SK-N-SH (cell line): ENCODE data around the gene CLRN3. TPM values are rescaled to one million over a fixed set of nuclear protein-coding genes. Genes with fewer than 3 reads are reported as not detected.

Source experiments
- CTCF ChIA-PET: fragments of 300-600, 350-600 bp; formaldehyde crosslinking; extraction: SDS; loops from one replicate; lab custom pipeline; 2021; lab: Yijun Ruan, JAX
- POLR2A ChIA-PET: fragments of 350-600 bp; sonication (Branson Sonifier 250); formaldehyde crosslinking; extraction: SDS; loops from one replicate; lab custom pipeline; 2020; ENCODE audit warnings: antibody characterized with exemption, inconsistent platforms; lab: Yijun Ruan, JAX
- DNase-seq: peaks from one replicate; pipeline ENCODE4 v3.0.0; 2012
- H2AFZ ChIP-seq: fragments of 200-600 bp; sonication (generic); 2 replicates; pipeline ENCODE4 v1.8.1; 2016; ENCODE audit warnings: antibody characterized with exemption, mild to moderate bottlenecking, low read depth
- H3F3A ChIP-seq: fragments of 200-600 bp; sonication (generic); replicated peaks from 2 replicates; pipeline ENCODE3; 2016; ENCODE audit warnings: antibody characterized with exemption, mild to moderate bottlenecking; ENCODE audit not compliant: insufficient read depth
- H3K27ac ChIP-seq, 2 experiments: fragments of 200-500 bp in 1 of 2; fragments of 200-600 bp in 1 of 2; sonication (Bioruptor generic) in 1 of 2; sonication (generic), shearing (Covaris generic) in 1 of 2; 2 replicates each; pipeline versions ENCODE4 v1.5.1 to v1.6.1; 2014 to 2016; ENCODE audit warnings: low read depth in 2 of 2, inconsistent platforms in 1 of 2, low read length in 1 of 2, mild to moderate bottlenecking in 1 of 2, mixed read lengths in 1 of 2
- H3K27me3 ChIP-seq: fragments of 200-600 bp; sonication (generic), shearing (Covaris generic); 2 replicates; pipeline ENCODE4 v1.6.1; 2016; ENCODE audit warnings: mixed run types; ENCODE audit not compliant: insufficient read depth
- H3K36me3 ChIP-seq, 2 experiments: fragments of 200-500 bp in 1 of 2; fragments of 200-600 bp in 1 of 2; sonication (Bioruptor generic) in 1 of 2; sonication (generic) in 1 of 2; replicated peaks in 1 of 2; 2 replicates each; pipeline versions ENCODE3 to v1.5.1; 2014 to 2016; ENCODE audit warnings: low read length in 1 of 2, mild to moderate bottlenecking in 1 of 2; ENCODE audit not compliant: insufficient read depth in 2 of 2, control insufficient read depth in 1 of 2
- H3K4me1 ChIP-seq, 2 experiments: fragments of 200-500 bp in 1 of 2; fragments of 200-600 bp in 1 of 2; sonication (Bioruptor generic) in 1 of 2; sonication (generic), shearing (Covaris generic) in 1 of 2; 2 replicates each; pipeline versions ENCODE4 v1.5.1 to v1.6.1; 2014 to 2016; ENCODE audit warnings: low read depth in 1 of 2, low read length in 1 of 2, mixed run types in 1 of 2; ENCODE audit not compliant: insufficient read depth in 2 of 2, control insufficient read depth in 1 of 2
- H3K4me2 ChIP-seq: fragments of 200-600 bp; sonication (generic), shearing (Covaris generic); 2 replicates; pipeline ENCODE4 v1.6.1; 2017; ENCODE audit warnings: mixed run types
- H3K4me3 ChIP-seq, 2 experiments: fragments of 200-500 bp in 1 of 2; fragments of 200-600 bp in 1 of 2; sonication (Bioruptor generic) in 1 of 2; sonication (generic), shearing (Covaris generic) in 1 of 2; 2 replicates each; pipeline versions ENCODE4 v1.5.1 to v1.8.1; 2014 to 2016; ENCODE audit warnings: low read depth in 2 of 2, inconsistent platforms in 1 of 2, low read length in 1 of 2, mild to moderate bottlenecking in 1 of 2, mixed read lengths in 1 of 2, moderate library complexity in 1 of 2
- H3K79me2 ChIP-seq: fragments of 200-600 bp; sonication (generic); 2 replicates; pipeline ENCODE4 v1.8.1; 2017; ENCODE audit warnings: mild to moderate bottlenecking; ENCODE audit not compliant: insufficient read depth
- H3K9ac ChIP-seq: fragments of 200-600 bp; sonication (generic); 2 replicates; pipeline ENCODE4 v1.6.1; 2017; ENCODE audit warnings: mixed run types
- H3K9me2 ChIP-seq: fragments of 200-600 bp; sonication (generic); 2 replicates; pipeline ENCODE4 v1.6.1; 2017; ENCODE audit warnings: mixed run types
- H3K9me3 ChIP-seq: fragments of 200-600 bp; sonication (generic); 2 replicates; pipeline ENCODE4 v1.6.1; 2017; ENCODE audit warnings: mixed run types, mild to moderate bottlenecking, moderate library complexity
- H4K20me1 ChIP-seq: fragments of 200-600 bp; sonication (generic); 2 replicates; pipeline ENCODE4 v1.6.1; 2017; ENCODE audit warnings: mild to moderate bottlenecking, mixed run types; ENCODE audit not compliant: insufficient read depth
- EP300 ChIP-seq, 2 experiments: IDR thresholded peaks; 2 replicates each; pipeline versions ENCODE4 v1.4.0 to v1.6.1; 2012; ENCODE audit warnings: borderline replicate concordance in 1 of 2, low read depth in 1 of 2, low read length in 1 of 2
- EZH2phosphoT487 ChIP-seq: fragments of 200-600 bp; sonication (generic); IDR thresholded peaks from 2 replicates; pipeline ENCODE4 v1.6.1; 2017; ENCODE audit warnings: low read depth, mixed run types, mild to moderate bottlenecking, antibody characterized with exemption, moderate library complexity, borderline replicate concordance
- FOSL2 ChIP-seq: IDR thresholded peaks from 2 replicates; pipeline ENCODE4 v1.4.0; 2012; ENCODE audit warnings: low read depth, mild to moderate bottlenecking, moderate library complexity, borderline replicate concordance
- GATA2 ChIP-seq: sonication (generic); formaldehyde crosslinking; IDR thresholded peaks from 2 replicates; pipeline ENCODE4 v1.5.0; 2020; ENCODE audit warnings: mild to moderate bottlenecking, missing genetic modification reagents
- JUND ChIP-seq: IDR thresholded peaks from 2 replicates; pipeline ENCODE4 v1.4.0; 2012
- MXI1 ChIP-seq: IDR thresholded peaks from 2 replicates; pipeline ENCODE4 v1.6.1; 2012; ENCODE audit warnings: mild to moderate bottlenecking, low read depth, low read length, improper control_type of control experiment
- NFIC ChIP-seq: IDR thresholded peaks from 2 replicates; pipeline ENCODE4 v1.4.0; 2012; ENCODE audit warnings: borderline replicate concordance
- NRF1 ChIP-seq: IDR thresholded peaks from 2 replicates; pipeline ENCODE4 v1.6.1; 2012; ENCODE audit warnings: low read depth, mild to moderate bottlenecking, low read length
- RFX5 ChIP-seq: IDR thresholded peaks from 2 replicates; pipeline ENCODE4 v1.6.1; 2012; ENCODE audit warnings: mild to moderate bottlenecking, improper control_type of control experiment, low read length
- RXRA ChIP-seq: IDR thresholded peaks from 2 replicates; pipeline ENCODE4 v1.4.0; 2012; ENCODE audit warnings: low read depth, mild to moderate bottlenecking, borderline replicate concordance
- SMC3 ChIP-seq: IDR thresholded peaks from 2 replicates; pipeline ENCODE4 v1.6.1; 2012; ENCODE audit warnings: low read depth, low read length, improper control_type of control experiment
- TAF1 ChIP-seq: IDR thresholded peaks from 2 replicates; pipeline ENCODE4 v1.6.1; 2012; ENCODE audit warnings: low read depth, mild to moderate bottlenecking, low read length, moderate library complexity, borderline replicate concordance
- TEAD4 ChIP-seq: IDR thresholded peaks from 2 replicates; pipeline ENCODE4 v1.4.0; 2012; ENCODE audit warnings: mild to moderate bottlenecking, borderline replicate concordance; ENCODE audit not compliant: insufficient read depth
- YY1 ChIP-seq: IDR thresholded peaks from 2 replicates; pipeline ENCODE4 v1.4.0; 2012; ENCODE audit warnings: low read depth, mild to moderate bottlenecking
- ZBTB33 ChIP-seq: IDR thresholded peaks from 2 replicates; pipeline ENCODE4 v1.4.0; 2012; ENCODE audit warnings: low read depth, borderline replicate concordance
- WGBS: methylation state at CpG from one replicate; pipeline ENCODE4 v1.1.6; 2017; ENCODE audit warnings: low lambda C conversion rate; 5-methylcytosine and 5-hydroxymethylcytosine counted together
- polyA plus RNA-seq, 3 experiments: library from polyadenylated mRNA; depleted of rRNA; stranded (reverse); fragments of >200 nt; gene quantifications; 2 replicates each; pipeline ENCODE4 v1.2.3, GENCODE V29; 2012
- TF ChIP-seq, protein P1 (sequence below): fragments of 200-600 bp; sonication (generic); IDR thresholded peaks from 2 replicates; pipeline ENCODE4 v1.6.1; 2017; ENCODE audit warnings: antibody characterized with exemption, mild to moderate bottlenecking, moderate library complexity
- TF ChIP-seq, protein P2 (sequence below): fragments of 150-350 bp; IDR thresholded peaks from 2 replicates; pipeline ENCODE4 v1.6.1; 2016; ENCODE audit warnings: mild to moderate bottlenecking, low read depth, low read length

CLRN3 gene
- polyA plus RNA-seq, 1 of the 3 experiments (the other 2 are of a cell fraction), result 0.25 TPM

- no peak overlapping the region for H3K4me2 ChIP-seq
- CTCF ChIA-PET, result interaction anchor here (1.0 to 2.9 kb wide), 4 partner anchors 10 to 35 kb away, joined by 3 to 8 read pairs (median 3); partner anchors contain the start of gene PTPRE
- WGBS, result 79% methylated on average over 5 of the region's 6 CpGs
- H4K20me1 ChIP-seq, result no peaks in the 10 kb centered on the region
- DNase-seq, result no peak
- H2AFZ ChIP-seq, result no peak overlapping the region
- TF ChIP-seq, protein P1, sequence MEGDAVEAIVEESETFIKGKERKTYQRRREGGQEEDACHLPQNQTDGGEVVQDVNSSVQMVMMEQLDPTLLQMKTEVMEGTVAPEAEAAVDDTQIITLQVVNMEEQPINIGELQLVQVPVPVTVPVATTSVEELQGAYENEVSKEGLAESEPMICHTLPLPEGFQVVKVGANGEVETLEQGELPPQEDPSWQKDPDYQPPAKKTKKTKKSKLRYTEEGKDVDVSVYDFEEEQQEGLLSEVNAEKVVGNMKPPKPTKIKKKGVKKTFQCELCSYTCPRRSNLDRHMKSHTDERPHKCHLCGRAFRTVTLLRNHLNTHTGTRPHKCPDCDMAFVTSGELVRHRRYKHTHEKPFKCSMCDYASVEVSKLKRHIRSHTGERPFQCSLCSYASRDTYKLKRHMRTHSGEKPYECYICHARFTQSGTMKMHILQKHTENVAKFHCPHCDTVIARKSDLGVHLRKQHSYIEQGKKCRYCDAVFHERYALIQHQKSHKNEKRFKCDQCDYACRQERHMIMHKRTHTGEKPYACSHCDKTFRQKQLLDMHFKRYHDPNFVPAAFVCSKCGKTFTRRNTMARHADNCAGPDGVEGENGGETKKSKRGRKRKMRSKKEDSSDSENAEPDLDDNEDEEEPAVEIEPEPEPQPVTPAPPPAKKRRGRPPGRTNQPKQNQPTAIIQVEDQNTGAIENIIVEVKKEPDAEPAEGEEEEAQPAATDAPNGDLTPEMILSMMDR, result no peak
- TF ChIP-seq YY1 (no peak), RFX5 (no peak), ZBTB33 (no peak), NFIC (no peak), JUND (no peak), NRF1 (no peak), GATA2 (CRISPR knock-in tag) (no peak), TEAD4 (no peak), EP300 (IDR thresholded peaks at IDR 0.05; ENCODE audit: borderline replicate concordance in 1 of 2, low read depth in 1 of 2, low read length in 1 of 2) (no peak), MXI1 (no peak), RXRA (no peak), FOSL2 (no peak), SMC3 (no peak), TAF1 (no peak), EZH2phosphoT487 (no peak)
- TF ChIP-seq, protein P2, sequence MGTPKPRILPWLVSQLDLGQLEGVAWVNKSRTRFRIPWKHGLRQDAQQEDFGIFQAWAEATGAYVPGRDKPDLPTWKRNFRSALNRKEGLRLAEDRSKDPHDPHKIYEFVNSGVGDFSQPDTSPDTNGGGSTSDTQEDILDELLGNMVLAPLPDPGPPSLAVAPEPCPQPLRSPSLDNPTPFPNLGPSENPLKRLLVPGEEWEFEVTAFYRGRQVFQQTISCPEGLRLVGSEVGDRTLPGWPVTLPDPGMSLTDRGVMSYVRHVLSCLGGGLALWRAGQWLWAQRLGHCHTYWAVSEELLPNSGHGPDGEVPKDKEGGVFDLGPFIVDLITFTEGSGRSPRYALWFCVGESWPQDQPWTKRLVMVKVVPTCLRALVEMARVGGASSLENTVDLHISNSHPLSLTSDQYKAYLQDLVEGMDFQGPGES, result no peak
- TF ChIP-seq, all 33 proteins: peak for 0
- no peak overlapping the region for H3K4me3 ChIP-seq
- peaks cover 8% of the 10 kb centered on the region for H3F3A ChIP-seq
- H3K9me2 ChIP-seq, result no peaks in the 10 kb centered on the region
- peaks cover 9 to 32% of the 10 kb centered on the region in 2 experiments; a peak in 3 of 4 replicates for H3K4me1 ChIP-seq
- no peaks in the 10 kb centered on the region for H3K36me3 ChIP-seq
- no peaks in the 10 kb centered on the region for H3K27me3 ChIP-seq
- no peaks in the 10 kb centered on the region for H3K79me2 ChIP-seq
- H3K9me3 ChIP-seq, result no peaks in the 10 kb centered on the region
- POLR2A ChIA-PET, result no interaction called here
- no peak overlapping the region for H3K9ac ChIP-seq
- H3K27ac ChIP-seq, result no peak overlapping the region
These were observed 48.3 kb upstream of the CLRN3 start for GRCh38 chr10:127940866-127941640.
